ENCODE results near the gene PFN1. TPM values are rescaled to one million over a fixed set of nuclear protein-coding genes. Genes with fewer than 3 reads are reported as not detected.

Gene PFN1
- total RNA-seq, 1 donor from 2014 or later = 404 TPM

- DNase-seq (ENCODE audit: extremely low spot score, unreplicated experiment) = no peak
- Mint-ChIP-seq H3K27ac (no peak overlapping the region), H3K36me3 (peaks cover 10% of the 10 kb centered on the region), H3K9me3 (no peaks in the 10 kb centered on the region), H3K4me1 (ENCODE audit: unreplicated experiment) (peaks cover 16% of the 10 kb centered on the region), H3K27me3 (no peaks in the 10 kb centered on the region), H3K4me3 (no peak overlapping the region)
- no peak for TF ChIP-seq CTCF (conservative IDR thresholded peaks at IDR 0.05)
Measured at GRCh38 chr17:4956493-4957061, 8.2 kb upstream of the PFN1 start.

- H3K4me1 Mint-ChIP-seq (ENCODE audit: unreplicated experiment) = peaks cover 23% of the 10 kb centered on the region
- H3K27me3 Mint-ChIP-seq = no peaks in the 10 kb centered on the region
- H3K4me3 Mint-ChIP-seq = no peak overlapping the region
- no peak overlapping the region for H3K27ac Mint-ChIP-seq
- DNase-seq (ENCODE audit: extremely low spot score, unreplicated experiment) = no peak
- H3K36me3 Mint-ChIP-seq = peaks cover 3% of the 10 kb centered on the region
- H3K9me3 Mint-ChIP-seq = no peaks in the 10 kb centered on the region
- TF ChIP-seq CTCF (conservative IDR thresholded peaks at IDR 0.05) = no peak
Measured at GRCh38 chr17:4955091-4955490, 6.8 kb upstream of the PFN1 start.

GRCh38 chr17:4953451-4953961 lies 5.2 kb upstream of the PFN1 start:
- DNase-seq (ENCODE audit: extremely low spot score, unreplicated experiment) = no peak
- no peak for TF ChIP-seq CTCF (conservative IDR thresholded peaks at IDR 0.05)
- peaks cover 23% of the 10 kb centered on the region for H3K4me1 Mint-ChIP-seq (ENCODE audit: unreplicated experiment)
- no peaks in the 10 kb centered on the region for H3K9me3 Mint-ChIP-seq
- H3K27me3 Mint-ChIP-seq = no peaks in the 10 kb centered on the region
- no peaks in the 10 kb centered on the region for H3K36me3 Mint-ChIP-seq
- no peak overlapping the region for H3K4me3 Mint-ChIP-seq
- peak overlapping the region; percentile 51 for H3K27ac Mint-ChIP-seq

- Mint-ChIP-seq H3K36me3 (peaks cover 5% of the 10 kb centered on the region), H3K27me3 (no peaks in the 10 kb centered on the region), H3K4me3 (peak overlapping the region; percentile 84), H3K9me3 (no peaks in the 10 kb centered on the region), H3K27ac (peak overlapping the region; percentile 72), H3K4me1 (ENCODE audit: unreplicated experiment) (peaks cover 27% of the 10 kb centered on the region)
- TF ChIP-seq CTCF (conservative IDR thresholded peaks at IDR 0.05) = no peak
- DNase-seq (ENCODE audit: extremely low spot score, unreplicated experiment) = no peak
Measured at GRCh38 chr17:4951486-4951885, 3.2 kb upstream of the PFN1 start.

- peak within 1 kb of the TSS; percentile 84 for H3K4me3 Mint-ChIP-seq
- no peak for TF ChIP-seq CTCF (conservative IDR thresholded peaks at IDR 0.05)
- H3K27me3 Mint-ChIP-seq = no peaks in the 10 kb centered on the region
- H3K4me1 Mint-ChIP-seq (ENCODE audit: unreplicated experiment) = peaks cover 27% of the 10 kb centered on the region
- H3K27ac Mint-ChIP-seq = peak within 1 kb of the TSS; percentile 72
- no peaks in the 10 kb centered on the region for H3K9me3 Mint-ChIP-seq
- peaks cover 5% of the 10 kb centered on the region for H3K36me3 Mint-ChIP-seq
- no peak for DNase-seq (ENCODE audit: extremely low spot score, unreplicated experiment)
Measured at GRCh38 chr17:4950746-4951204, 2.4 kb upstream of the PFN1 start, which contains the start of gene ENO3. Gene ENO3 (plus strand): TSS chr17:4951119. CDS start chr17:4951830, 711 bp downstream.
